Activated CD4-positive, alpha-beta T cell treated with anti-CD3 and anti-CD28 coated beads, Interleukin-2, amount 10 ng/mL, durations not matched to agents 7 days and 5 days (primary cell): ENCODE data around the gene SLC23A1. TPM values are rescaled to one million over a fixed set of nuclear protein-coding genes. Genes with fewer than 3 reads are reported as not detected.
"Not testable (repeated sequence)": the region's sequence is repeated elsewhere in the genome, so short reads cannot be mapped to it uniquely, and the experiment has no call there.

Experiments
- CTCF ChIA-PET: fragments of 350-600 bp; sonication (Branson Sonifier 250); formaldehyde crosslinking; loops from one replicate; lab custom pipeline; 2021; ENCODE audit warnings: antibody characterized with exemption; lab: Charles Lee
- POLR2A ChIA-PET: fragments of 350-600 bp; sonication (Branson Sonifier 250); formaldehyde crosslinking; loops from one replicate; lab custom pipeline; 2021; ENCODE audit warnings: antibody characterized with exemption; lab: Charles Lee
- DNase-seq: peaks from one replicate; pipeline ENCODE4 v3.0.0-alpha.2; 2020
- H3K27ac Mint-ChIP-seq: one replicate; pipeline ENCODE4 v1.8.0; 2021; ENCODE audit warnings: mild to moderate bottlenecking, moderate library complexity, mixed read lengths
- H3K27me3 Mint-ChIP-seq: one replicate; pipeline ENCODE4 v1.8.0; 2021; ENCODE audit warnings: mixed read lengths
- H3K36me3 Mint-ChIP-seq: one replicate; pipeline ENCODE4 v1.8.0; 2021; ENCODE audit warnings: low read depth, mixed read lengths
- H3K4me1 Mint-ChIP-seq: one replicate; pipeline ENCODE4 v1.8.0; 2021; ENCODE audit warnings: mixed read lengths
- H3K4me3 Mint-ChIP-seq: one replicate; pipeline ENCODE4 v1.8.0; 2021; ENCODE audit warnings: mild to moderate bottlenecking, moderate library complexity, mixed read lengths
- H3K9me3 Mint-ChIP-seq: one replicate; pipeline ENCODE4 v1.8.0; 2021; ENCODE audit warnings: mixed read lengths
- total RNA-seq, 2 experiments: library from RNA; stranded (reverse); gene quantifications; one replicate each; pipeline ENCODE4 v1.2.3, GENCODE V29; 2021

Gene SLC23A1
- total RNA-seq, 2 experiments from 2014 or later = 0.75 to 0.77 TPM

GRCh38 chr5:139393497-139394122 lies 10.5 kb upstream of the SLC23A1 start:
- CTCF ChIA-PET = interaction anchor here (0.6 to 5.2 kb wide), 12 partner anchors 9 to 161 kb away, joined by 3 to 31 read pairs (median 4); partner anchors contain the start of gene SPATA24
- Mint-ChIP-seq H3K27ac (peak overlapping the region; percentile 93), H3K27me3 (no peaks in the 10 kb centered on the region), H3K36me3 (peaks cover 13% of the 10 kb centered on the region), H3K4me3 (peak overlapping the region; percentile 87), H3K4me1 (peaks cover 55% of the 10 kb centered on the region), H3K9me3 (no peaks in the 10 kb centered on the region)
- POLR2A ChIA-PET = no interaction called here
- no peak for DNase-seq

- POLR2A ChIA-PET = interaction anchor here (0.6 to 1.0 kb wide), 2 partner anchors 51 to 119 kb away, joined by 3 to 5 read pairs; partner anchors contain the start of gene PAIP2
- peak; percentile 81 for DNase-seq
- no peaks in the 10 kb centered on the region for H3K9me3 Mint-ChIP-seq
- H3K27ac Mint-ChIP-seq = peak overlapping the region; percentile 93
- peak overlapping the region; percentile 87 for H3K4me3 Mint-ChIP-seq
- CTCF ChIA-PET = interaction anchor here (0.6 to 5.2 kb wide), 19 partner anchors 9 to 943 kb away, joined by 3 to 43 read pairs (median 4); partner anchors contain the start of genes PAIP2 and SPATA24
- no peaks in the 10 kb centered on the region for H3K27me3 Mint-ChIP-seq
- H3K4me1 Mint-ChIP-seq = peaks cover 62% of the 10 kb centered on the region
- peaks cover 13% of the 10 kb centered on the region for H3K36me3 Mint-ChIP-seq
Measured at GRCh38 chr5:139392678-139393496, 9.8 kb upstream of the SLC23A1 start.

DNA sequence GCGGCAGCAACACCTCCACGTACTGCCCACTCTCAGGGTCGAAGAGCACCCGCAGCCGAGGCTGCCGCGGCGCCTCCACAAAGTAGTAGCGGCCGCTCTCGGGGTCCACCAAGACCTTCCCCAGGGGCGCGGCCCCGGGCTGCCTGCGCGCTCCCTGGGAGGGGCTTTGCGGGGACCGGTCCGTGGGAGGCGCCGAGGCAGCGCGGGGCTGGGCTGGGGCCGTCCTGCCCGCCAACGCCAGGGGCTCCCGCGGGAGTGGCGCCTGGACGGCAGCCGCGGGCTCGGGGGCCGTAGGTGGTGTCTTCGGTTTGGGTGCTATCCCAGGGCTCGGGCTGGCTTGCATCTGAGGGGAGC lies 9.2 kb upstream of the SLC23A1 start:
- Mint-ChIP-seq H3K27me3 (no peaks in the 10 kb centered on the region), H3K36me3 (peaks cover 13% of the 10 kb centered on the region), H3K9me3 (no peaks in the 10 kb centered on the region), H3K4me3 (peak overlapping the region; percentile 87), H3K27ac (peak overlapping the region; percentile 93), H3K4me1 (peaks cover 63% of the 10 kb centered on the region)
- DNase-seq = no peak
- ChIA-PET CTCF (interaction anchor here (0.7 to 5.2 kb wide), 17 partner anchors 9 to 943 kb away, joined by 3 to 43 read pairs (median 5); partner anchors contain the start of genes PAIP2 and SPATA24), POLR2A (interaction anchor here (0.6 to 1.0 kb wide), 2 partner anchors 50 to 119 kb away, joined by 3 to 5 read pairs; partner anchors contain the start of gene PAIP2)

GRCh38 chr5:139391570-139392323 lies 8.7 kb upstream of the SLC23A1 start:
- DNase-seq = no peak
- ChIA-PET CTCF (interaction anchor here (0.7 to 5.2 kb wide), 21 partner anchors 10 to 942 kb away, joined by 3 to 43 read pairs (median 5); partner anchors contain the start of genes ECSCR, MATR3, PAIP2 and SPATA24), POLR2A (interaction anchor here (0.6 to 1.0 kb wide), 3 partner anchors 28 to 894 kb away, joined by 3 to 6 read pairs (median 5); partner anchors contain the start of gene PAIP2)
- peaks cover 8% of the 10 kb centered on the region for H3K36me3 Mint-ChIP-seq
- no peaks in the 10 kb centered on the region for H3K27me3 Mint-ChIP-seq
- H3K27ac Mint-ChIP-seq = peak overlapping the region; percentile 97
- H3K9me3 Mint-ChIP-seq = no peaks in the 10 kb centered on the region
- peak overlapping the region; percentile 87 for H3K4me3 Mint-ChIP-seq
- H3K4me1 Mint-ChIP-seq = peaks cover 60% of the 10 kb centered on the region

DNA sequence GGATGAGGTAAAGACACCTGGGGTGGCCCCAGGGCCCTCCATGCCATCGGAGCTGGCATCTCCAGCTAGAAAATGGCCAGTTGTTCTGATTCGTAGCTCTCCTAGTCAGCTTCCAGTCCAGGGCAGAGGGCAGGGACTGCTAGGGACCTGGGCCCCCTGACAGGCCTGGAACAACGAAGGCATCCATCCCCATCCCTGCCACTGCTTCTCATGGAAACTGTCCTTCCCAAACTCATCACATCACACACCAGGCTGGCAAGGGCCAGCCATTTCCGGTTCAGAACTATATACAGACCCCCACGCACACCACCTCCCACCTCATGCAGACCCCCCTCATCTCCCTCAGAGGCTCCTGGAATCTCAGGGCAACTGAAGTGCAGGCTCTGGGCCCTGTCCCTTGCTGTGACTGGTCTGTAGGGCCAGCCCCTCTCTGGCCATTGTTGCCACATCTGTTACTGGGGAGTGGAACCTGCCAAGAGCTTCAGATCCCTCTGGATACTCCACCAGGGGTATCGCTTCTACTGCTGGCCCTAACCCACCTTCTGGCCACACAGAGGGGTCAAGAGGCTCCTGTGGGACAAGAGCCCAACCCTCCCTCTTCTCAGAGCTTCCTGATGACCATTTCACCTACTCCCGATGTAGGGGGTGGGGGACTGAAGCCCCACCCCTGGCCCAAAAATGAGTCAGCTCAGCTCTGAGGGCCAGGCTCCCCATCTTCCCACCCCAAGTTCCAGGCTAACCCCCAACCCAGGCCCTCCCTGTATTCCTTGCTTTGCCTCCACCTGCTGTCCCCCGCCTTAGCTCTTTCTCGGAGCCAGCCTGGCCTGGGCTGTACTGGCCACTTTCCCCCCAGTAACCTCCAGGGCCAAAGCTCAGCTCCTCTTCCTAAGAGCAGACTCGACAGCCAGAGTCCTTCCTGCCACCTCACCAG lies 7.8 kb upstream of the SLC23A1 start:
- ChIA-PET POLR2A (interaction anchor here (0.6 to 1.0 kb wide), 3 partner anchors 28 to 895 kb away, joined by 3 to 6 read pairs (median 4); no protein-coding TSS in a partner anchor), CTCF (interaction anchor here (0.6 to 5.2 kb wide), 19 partner anchors 10 to 824 kb away, joined by 3 to 43 read pairs (median 4); partner anchors contain the start of genes ECSCR, MATR3, PAIP2 and SPATA24)
- H3K4me1 Mint-ChIP-seq = peaks cover 61% of the 10 kb centered on the region
- no peaks in the 10 kb centered on the region for H3K27me3 Mint-ChIP-seq
- H3K9me3 Mint-ChIP-seq = no peaks in the 10 kb centered on the region
- peak overlapping the region; percentile 87 for H3K4me3 Mint-ChIP-seq
- H3K27ac Mint-ChIP-seq = peak overlapping the region; percentile 97
- peaks cover 5% of the 10 kb centered on the region for H3K36me3 Mint-ChIP-seq
- no peak for DNase-seq

DNA sequence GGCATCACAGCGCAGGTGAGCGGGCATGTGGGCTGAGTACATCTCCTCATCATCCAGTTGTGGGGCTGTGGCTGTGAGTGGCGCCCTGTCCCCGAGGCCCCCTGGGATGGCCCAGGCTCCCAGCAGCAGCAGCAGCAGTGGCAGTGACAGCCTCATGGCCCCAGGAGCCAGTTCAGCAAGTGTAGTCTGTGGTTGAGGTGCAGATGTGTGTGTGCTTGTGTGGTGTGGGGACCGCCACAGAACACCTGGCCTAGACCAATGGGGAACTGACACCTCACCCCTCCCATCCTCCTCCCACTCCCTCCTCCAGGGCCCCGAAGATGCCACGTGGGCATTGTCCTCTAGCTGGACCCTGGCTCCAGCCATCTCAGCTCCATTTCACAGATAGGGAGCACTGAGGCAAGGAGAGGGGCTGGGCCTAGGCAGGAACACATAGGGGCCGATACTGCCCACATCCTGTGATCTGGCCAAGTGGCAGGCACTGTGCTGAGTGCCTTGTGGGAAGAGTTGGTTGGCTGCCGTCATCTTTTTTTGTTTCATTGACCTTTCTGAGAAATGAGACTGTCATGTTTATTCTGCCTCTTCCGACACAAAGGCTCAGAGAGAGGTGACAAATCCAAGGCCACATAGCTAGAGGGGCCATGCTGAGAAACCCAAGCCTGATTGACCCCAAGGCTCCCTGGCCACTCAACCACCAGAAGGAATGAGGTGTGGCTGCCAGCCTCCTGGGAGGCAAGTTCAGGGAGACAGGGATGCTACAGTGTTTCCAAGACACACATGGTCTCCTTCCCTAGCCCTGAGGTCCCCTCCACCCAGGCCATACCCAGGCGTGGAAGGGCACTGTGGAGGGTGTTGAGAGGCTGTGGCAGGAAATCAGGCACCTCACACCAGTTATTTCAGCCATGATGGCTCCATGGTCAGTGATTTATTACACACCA lies 6.9 kb upstream of the SLC23A1 start, which contains the start of gene MZB1:
Gene MZB1 (minus strand): TSS at position 213 of the 938 bp plus-strand sequence. CDS start 57 bp downstream, at position 156.
- Mint-ChIP-seq H3K4me1 (peaks cover 68% of the 10 kb centered on the region), H3K4me3 (peak within 1 kb of the TSS; percentile 87), H3K27ac (peak within 1 kb of the TSS; percentile 97), H3K9me3 (no peaks in the 10 kb centered on the region), H3K36me3 (peaks cover 5% of the 10 kb centered on the region), H3K27me3 (no peaks in the 10 kb centered on the region)
- ChIA-PET POLR2A (interaction anchor here (1.0 kb wide), 1 partner anchor 173 kb away, joined by 4 read pairs; no protein-coding TSS in a partner anchor), CTCF (interaction anchor here (0.6 to 5.2 kb wide), 16 partner anchors 9 to 174 kb away, joined by 3 to 43 read pairs (median 4); partner anchors contain the start of genes ECSCR, MATR3, PAIP2 and SPATA24)
- DNase-seq = peak; percentile 74

DNA sequence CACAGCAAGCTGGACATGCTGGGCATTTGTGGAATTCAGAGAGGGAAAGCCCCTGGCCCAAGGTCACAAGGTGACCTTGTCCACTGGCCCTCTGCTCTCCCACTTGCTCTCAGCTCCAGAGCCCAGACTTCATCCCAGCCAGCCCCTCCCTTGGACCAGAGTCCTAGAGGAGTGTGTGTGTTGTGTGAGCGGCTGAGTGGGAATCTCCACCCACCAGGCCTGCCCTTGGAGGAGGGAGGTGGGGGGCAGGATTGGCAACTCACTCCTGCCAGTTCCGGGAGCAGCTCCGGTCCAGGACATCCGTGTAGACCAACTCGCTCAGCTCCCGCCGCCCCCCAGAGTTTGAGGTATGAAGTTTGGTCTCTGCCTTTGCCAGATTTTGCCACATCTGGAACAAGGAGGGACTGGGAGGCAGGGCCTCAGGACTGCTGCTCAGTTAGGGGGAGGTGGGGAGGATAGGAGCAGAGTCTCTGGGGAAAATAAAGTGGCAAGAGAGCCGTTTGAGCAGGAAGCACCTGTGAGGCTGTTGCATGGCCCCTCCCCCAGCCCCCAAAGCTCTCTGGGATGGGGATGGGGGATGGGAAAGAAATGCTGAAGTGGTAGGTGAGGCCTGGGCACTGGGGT lies 5.2 kb upstream of the SLC23A1 start:
- Mint-ChIP-seq H3K36me3 (peaks cover 5% of the 10 kb centered on the region), H3K27ac (peak overlapping the region; percentile 79), H3K4me3 (peak overlapping the region; percentile 51), H3K9me3 (no peaks in the 10 kb centered on the region), H3K27me3 (no peaks in the 10 kb centered on the region), H3K4me1 (peaks cover 83% of the 10 kb centered on the region)
- no peak for DNase-seq
- ChIA-PET CTCF (interaction anchor here (0.8 to 5.2 kb wide), 6 partner anchors 9 to 190 kb away, joined by 3 to 31 read pairs (median 8); partner anchors contain the start of genes PAIP2, SIL1 and SPATA24), POLR2A (interaction anchor here (0.8 kb wide), 1 partner anchor 46 kb away, joined by 4 read pairs; the partner anchor contains the start of gene PAIP2)

GRCh38 chr5:139387611-139388197 lies 4.6 kb upstream of the SLC23A1 start:
- ChIA-PET POLR2A (interaction anchor here (0.6 to 0.8 kb wide), 2 partner anchors 46 to 80 kb away, joined by 4 read pairs; partner anchors contain the start of gene PAIP2), CTCF (interaction anchor here (0.8 to 2.7 kb wide), 6 partner anchors 8 to 189 kb away, joined by 3 to 13 read pairs (median 5); partner anchors contain the start of genes PAIP2, SIL1 and SPATA24)
- no peak for DNase-seq
- Mint-ChIP-seq H3K9me3 (no peaks in the 10 kb centered on the region), H3K4me1 (peaks cover 79% of the 10 kb centered on the region), H3K27me3 (no peaks in the 10 kb centered on the region), H3K36me3 (peaks cover 5% of the 10 kb centered on the region), H3K27ac (peak overlapping the region; percentile 73), H3K4me3 (no peak overlapping the region)

DNA sequence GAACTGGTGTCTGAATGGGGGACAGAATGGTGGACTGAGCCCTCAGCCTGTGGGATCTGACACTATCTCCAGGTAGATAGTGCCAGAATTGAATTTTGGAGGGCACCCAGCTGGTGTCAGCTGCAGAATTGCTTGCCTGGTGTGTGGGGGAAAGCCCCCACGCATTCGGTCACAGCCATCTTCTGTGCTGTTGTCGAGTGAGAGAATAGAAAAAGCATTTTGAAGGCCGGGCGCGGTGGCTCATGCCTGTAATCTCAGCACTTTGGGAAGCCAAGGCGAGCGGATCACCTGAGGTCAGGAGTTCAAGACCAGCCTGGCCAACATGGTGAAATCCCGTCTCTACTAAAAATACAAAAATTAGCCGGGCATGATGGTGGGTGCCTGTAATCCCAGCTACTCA lies 3.9 kb upstream of the SLC23A1 start:
- CTCF ChIA-PET = interaction anchor here (1.2 to 2.7 kb wide), 3 partner anchors 8 to 16 kb away, joined by 3 to 13 read pairs (median 7); partner anchors contain the start of gene SPATA24
- DNase-seq, H3K36me3 Mint-ChIP-seq, POLR2A ChIA-PET, H3K27me3 Mint-ChIP-seq, H3K4me3 Mint-ChIP-seq, H3K9me3 Mint-ChIP-seq: not testable (repeated sequence)
- Mint-ChIP-seq H3K27ac (peak overlapping the region; percentile 94), H3K4me1 (peaks cover 78% of the 10 kb centered on the region)
